Panc1 (cell line): ENCODE data around the gene RASSF5. TPM values are rescaled to one million over a fixed set of nuclear protein-coding genes. Genes with fewer than 3 reads are reported as not detected.

Experiments
- ATAC-seq: fragments of 200-7000 bp; cut with Tn5 transposase; 2 replicates; pipeline ENCODE4 v1.9.1; 2020; ENCODE audit warnings: mild to moderate bottlenecking, moderate library complexity
- BruUV-seq: library from RNA; stranded (reverse); fragments of 400-500 nt; replicated peaks from 2 replicates; lab custom pipeline; 2021; lab: Mats Ljungman, UMichigan
- CTCF ChIA-PET: fragments of 300-600 bp; sonication (Branson Sonifier 250); formaldehyde crosslinking; loops from one replicate; lab custom pipeline; 2022; ENCODE audit warnings: antibody characterized with exemption; lab: Charles Lee
- POLR2A ChIA-PET: fragments of 300-600 bp; sonication (Branson Sonifier 250); formaldehyde crosslinking; loops from one replicate; lab custom pipeline; 2022; ENCODE audit warnings: antibody characterized with exemption; lab: Charles Lee
- DNase-seq: peaks from one replicate; pipeline ENCODE4 v3.0.0-alpha.2; 2010; ENCODE audit warnings: low read depth, low spot score
- H3K27ac ChIP-seq: 2 replicates; pipeline ENCODE4 v1.5.1; 2011; ENCODE audit warnings: mild to moderate bottlenecking, low read length, inconsistent platforms
- H3K27me3 ChIP-seq: fragments of 200-500 bp; sonication (Bioruptor generic); 2 replicates; pipeline ENCODE4 v1.6.0; 2014; ENCODE audit warnings: low read length, inconsistent platforms; ENCODE audit not compliant: control insufficient read depth, insufficient read depth
- H3K36me3 ChIP-seq: fragments of 200-500 bp; sonication (Bioruptor generic); 2 replicates; pipeline ENCODE4 v1.5.1; 2014; ENCODE audit warnings: inconsistent platforms, mild to moderate bottlenecking, low read length, moderate library complexity; ENCODE audit not compliant: control insufficient read depth, insufficient read depth
- H3K4me1 ChIP-seq: 2 replicates; pipeline ENCODE4 v1.5.1; 2011; ENCODE audit warnings: inconsistent platforms, mild to moderate bottlenecking, low read length, moderate library complexity; ENCODE audit not compliant: control insufficient read depth, insufficient read depth
- H3K4me3 ChIP-seq, 2 experiments: 2 replicates each; pipeline ENCODE4 v1.5.1; 2011 to 2012; ENCODE audit warnings: low read depth in 2 of 2, low read length in 2 of 2, mild to moderate bottlenecking in 2 of 2, inconsistent platforms in 1 of 2, moderate library complexity in 1 of 2
- H3K9me3 ChIP-seq: fragments of 200-500 bp; sonication (Bioruptor generic); 2 replicates; pipeline ENCODE4 v1.5.1; 2014; ENCODE audit warnings: low read depth, mild to moderate bottlenecking, inconsistent platforms, low read length, moderate library complexity; ENCODE audit not compliant: control insufficient read depth, insufficient read depth
- POLR2AphosphoS5 ChIP-seq: IDR thresholded peaks from 2 replicates; pipeline ENCODE4 v1.6.1; 2012; ENCODE audit warnings: mild to moderate bottlenecking, low read depth, low read length, moderate library complexity
- REST ChIP-seq, 2 experiments: IDR thresholded peaks; 2 replicates each; pipeline ENCODE4 v1.6.1; 2011 to 2012; ENCODE audit warnings: low read depth in 2 of 2, control low read depth in 1 of 2, low read length in 1 of 2, mild to moderate bottlenecking in 1 of 2, moderate library complexity in 1 of 2; ENCODE audit not compliant: insufficient read depth in 1 of 2
- SIN3A ChIP-seq: IDR thresholded peaks from 2 replicates; pipeline ENCODE4 v1.6.1; 2012; ENCODE audit warnings: low read depth, mild to moderate bottlenecking, low read length, moderate library complexity, borderline replicate concordance; ENCODE audit not compliant: insufficient read depth
- TCF7L2 ChIP-seq: IDR thresholded peaks from 2 replicates; pipeline ENCODE4 v1.6.1; 2011; ENCODE audit warnings: mild to moderate bottlenecking, low read depth, low read length, inconsistent platforms
- in situ Hi-C: cut with HindIII; loops from 2 replicates; pipeline ENCODE4 v1.10.0; 2016; ENCODE audit warnings: low sequenced_read_pairs, low pct_unique_long_range_greater_than_20kb
- intact Hi-C: fragments of 100-400 bp; cut with micrococcal nuclease; formaldehyde crosslinking; loops from one replicate; pipeline ENCODE4 v1.10.0; 2022; ENCODE audit not compliant: unreplicated experiment
- total RNA-seq: library from RNA; stranded (reverse); gene quantifications from one replicate; pipeline ENCODE4 v1.2.1, GENCODE V29; 2021; ENCODE audit not compliant: unreplicated experiment
- TF ChIP-seq, protein P1 (sequence below): fragments of 450-650 bp; IDR thresholded peaks from 2 replicates; pipeline ENCODE4 v1.5.1; 2017; ENCODE audit warnings: mild to moderate bottlenecking

Gene RASSF5
- total RNA-seq, 1 experiment from 2014 or later, result 1.6 TPM

- DNase-seq (no peak), ATAC-seq (no peak)
- no TSS peak for BruUV-seq
- ChIA-PET POLR2A (no interaction called here), CTCF (interaction anchor here (1.9 kb wide), 1 partner anchor 8 kb away, joined by 8 read pairs; no protein-coding TSS in a partner anchor)
- in situ Hi-C loops, result no loop called here
- TF ChIP-seq POLR2AphosphoS5, result no peak
- TF ChIP-seq, protein P1, sequence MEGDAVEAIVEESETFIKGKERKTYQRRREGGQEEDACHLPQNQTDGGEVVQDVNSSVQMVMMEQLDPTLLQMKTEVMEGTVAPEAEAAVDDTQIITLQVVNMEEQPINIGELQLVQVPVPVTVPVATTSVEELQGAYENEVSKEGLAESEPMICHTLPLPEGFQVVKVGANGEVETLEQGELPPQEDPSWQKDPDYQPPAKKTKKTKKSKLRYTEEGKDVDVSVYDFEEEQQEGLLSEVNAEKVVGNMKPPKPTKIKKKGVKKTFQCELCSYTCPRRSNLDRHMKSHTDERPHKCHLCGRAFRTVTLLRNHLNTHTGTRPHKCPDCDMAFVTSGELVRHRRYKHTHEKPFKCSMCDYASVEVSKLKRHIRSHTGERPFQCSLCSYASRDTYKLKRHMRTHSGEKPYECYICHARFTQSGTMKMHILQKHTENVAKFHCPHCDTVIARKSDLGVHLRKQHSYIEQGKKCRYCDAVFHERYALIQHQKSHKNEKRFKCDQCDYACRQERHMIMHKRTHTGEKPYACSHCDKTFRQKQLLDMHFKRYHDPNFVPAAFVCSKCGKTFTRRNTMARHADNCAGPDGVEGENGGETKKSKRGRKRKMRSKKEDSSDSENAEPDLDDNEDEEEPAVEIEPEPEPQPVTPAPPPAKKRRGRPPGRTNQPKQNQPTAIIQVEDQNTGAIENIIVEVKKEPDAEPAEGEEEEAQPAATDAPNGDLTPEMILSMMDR, result no peak
- no peak for TF ChIP-seq REST (IDR thresholded peaks at IDR 0.05; ENCODE audit: insufficient read depth in 1 of 2, low read depth in 2 of 2, low read length in 1 of 2)
- TF ChIP-seq SIN3A, result no peak
- TF ChIP-seq TCF7L2, result no peak
- Histone ChIP-seq H3K36me3 (no peaks in the 10 kb centered on the region), H3K9me3 (no peaks in the 10 kb centered on the region), H3K27me3 (no peaks in the 10 kb centered on the region), H3K27ac (no peak overlapping the region), H3K4me1 (peaks cover 14% of the 10 kb centered on the region), H3K4me3 (peak overlapping the region; percentile 58 to 69; a peak in 2 of 4 replicates)
- intact Hi-C loops, result no loop called here
Observed at GRCh38 chr1:206471415-206471801, 35.9 kb upstream of the RASSF5 start.

DNA sequence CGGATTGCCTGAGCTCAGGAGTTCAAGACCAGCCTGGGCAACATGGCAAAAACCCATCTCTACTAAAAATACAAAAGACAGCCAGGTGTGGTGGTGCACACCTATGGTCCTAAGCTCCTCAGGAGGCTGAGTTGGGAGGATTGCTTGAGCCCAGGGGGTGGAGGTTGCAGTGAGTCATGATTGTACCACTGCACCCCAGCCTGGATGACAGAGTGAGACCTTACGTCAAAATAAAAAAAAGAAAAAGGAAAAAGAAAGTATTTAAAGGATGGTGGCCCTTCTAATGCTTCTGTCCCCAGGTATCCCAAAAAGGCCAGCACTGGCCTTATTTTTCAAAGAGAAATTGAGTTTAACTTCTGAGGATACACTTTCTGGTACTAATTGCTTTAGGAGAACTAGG lies 35.3 kb upstream of the RASSF5 start:
- ChIA-PET CTCF (no interaction called here), POLR2A (no interaction called here)
- intact Hi-C loops, result no loop called here
- TF ChIP-seq, protein P1, result no peak
- TF ChIP-seq TCF7L2 (no peak), REST (IDR thresholded peaks at IDR 0.05; ENCODE audit: insufficient read depth in 1 of 2, low read depth in 2 of 2, low read length in 1 of 2) (no peak), SIN3A (no peak), POLR2AphosphoS5 (no peak)
- H3K4me1 ChIP-seq, result peaks cover 14% of the 10 kb centered on the region
- H3K9me3 ChIP-seq, result no peaks in the 10 kb centered on the region
- in situ Hi-C loops, result no loop called here
- DNase-seq, result no peak
- H3K4me3 ChIP-seq, result no peak overlapping the region
- H3K27ac ChIP-seq, result no peak overlapping the region
- no peak for ATAC-seq
- no TSS peak for BruUV-seq
- no peaks in the 10 kb centered on the region for H3K36me3 ChIP-seq
- H3K27me3 ChIP-seq, result no peaks in the 10 kb centered on the region
